GM19438 (cell line): Measurements from ENCODE around the gene CDC23.
"Not testable (repeated sequence)": the region's sequence is repeated elsewhere in the genome, so short reads cannot be mapped to it uniquely, and the experiment has no call there.

ENCODE experiments used
- ATAC-seq: cut with Tn5 transposase; IDR thresholded peaks from one replicate; pipeline ENCODE4 v1.9.1; 2021; ENCODE audit warnings: low read depth; ENCODE audit not compliant: unreplicated experiment

The CDC23 gene

GRCh38 chr5:138213161-138214029, at the start of gene CDC23:
Gene CDC23, minus strand, starts transcription at chr5:138213323. Its CDS starts 11 bp downstream, at chr5:138213312.
- peak; percentile 96 for ATAC-seq

- ATAC-seq, result no peak
These were observed 45.7 kb upstream of the CDC23 start for GRCh38 chr5:138258704-138259292.

GRCh38 chr5:138257583-138257982, 44.5 kb upstream of the CDC23 start:
- no peak for ATAC-seq

- ATAC-seq, result no peak
These were observed 39.8 kb upstream of the CDC23 start for GRCh38 chr5:138252944-138253343.

- ATAC-seq, result not testable (repeated sequence)
These were observed 34.7 kb upstream of the CDC23 start for GRCh38 chr5:138247800-138248199.

GRCh38 chr5:138246822-138247221, 33.7 kb upstream of the CDC23 start:
- ATAC-seq, result no peak

GRCh38 chr5:138246334-138246733, 33.2 kb upstream of the CDC23 start:
- no peak for ATAC-seq

- no peak for ATAC-seq
These were observed 32.6 kb upstream of the CDC23 start for GRCh38 chr5:138245717-138246116.

- ATAC-seq, result no peak
These were observed 30.7 kb upstream of the CDC23 start for GRCh38 chr5:138243794-138244193.

- ATAC-seq, result no peak
These were observed 28.8 kb upstream of the CDC23 start for GRCh38 chr5:138241688-138242571.

- no peak for ATAC-seq
These were observed 27.7 kb upstream of the CDC23 start for GRCh38 chr5:138240650-138241385.

- no peak for ATAC-seq
These were observed 24.9 kb upstream of the CDC23 start for GRCh38 chr5:138238034-138238433.

- ATAC-seq, result no peak
These were observed 21.5 kb upstream of the CDC23 start for GRCh38 chr5:138234651-138235050.

- ATAC-seq, result no peak
These were observed 20.2 kb upstream of the CDC23 start for GRCh38 chr5:138233280-138233679.

GRCh38 chr5:138230981-138231589, 18.0 kb upstream of the CDC23 start:
- no peak for ATAC-seq

GRCh38 chr5:138230261-138230660, 17.1 kb upstream of the CDC23 start:
- no peak for ATAC-seq

GRCh38 chr5:138229387-138229786, 16.3 kb upstream of the CDC23 start:
- no peak for ATAC-seq

GRCh38 chr5:138226910-138227309, 13.8 kb upstream of the CDC23 start:
- no peak for ATAC-seq

- no peak for ATAC-seq
These were observed 11.6 kb upstream of the CDC23 start for GRCh38 chr5:138224712-138225111.

- no peak for ATAC-seq
These were observed 10.4 kb upstream of the CDC23 start for GRCh38 chr5:138223532-138223931.
